Loucy (cell line): ENCODE measurements around the gene ARID1B.

ENCODE experiments used
- H2AFZ ChIP-seq: fragments of 200-600 bp; sonication (generic); 2 replicates; pipeline ENCODE4 v1.6.0; 2016; ENCODE audit warnings: antibody characterized with exemption, mild to moderate bottlenecking, low read length, moderate library complexity
- H3F3A ChIP-seq: fragments of 200-600 bp; 2 replicates; pipeline ENCODE4 v1.6.0; 2016; ENCODE audit warnings: antibody characterized with exemption, low read depth, mild to moderate bottlenecking
- H3K27me3 ChIP-seq: fragments of 200-600 bp; sonication (generic); 2 replicates; pipeline ENCODE4 v1.6.1; 2014; ENCODE audit warnings: low read length, mild to moderate bottlenecking; ENCODE audit not compliant: insufficient read depth, poor library complexity, severe bottlenecking
- H3K36me3 ChIP-seq: fragments of 200-600 bp; sonication (generic); 2 replicates; pipeline ENCODE4 v1.6.1; 2016; ENCODE audit warnings: low read length; ENCODE audit not compliant: insufficient read depth
- H3K4me1 ChIP-seq: fragments of 200-600 bp; sonication (generic); 2 replicates; pipeline ENCODE4 v1.5.1; 2014; ENCODE audit warnings: low read length, mild to moderate bottlenecking; ENCODE audit not compliant: insufficient read depth, poor library complexity, severe bottlenecking
- H3K4me2 ChIP-seq: fragments of 200-600 bp; sonication (generic); 2 replicates; pipeline ENCODE4 v1.6.0; 2014; ENCODE audit warnings: antibody characterized with exemption, low read length, low read depth, mild to moderate bottlenecking; ENCODE audit not compliant: poor library complexity, severe bottlenecking
- H3K4me3 ChIP-seq: fragments of 200-600 bp; sonication (generic); 2 replicates; pipeline ENCODE4 v1.5.1; 2014; ENCODE audit warnings: low read length, mild to moderate bottlenecking, mixed read lengths; ENCODE audit not compliant: poor library complexity, severe bottlenecking
- H3K79me2 ChIP-seq: fragments of 200-600 bp; sonication (generic); 2 replicates; pipeline ENCODE4 v1.6.1; 2014; ENCODE audit warnings: low read length; ENCODE audit not compliant: insufficient read depth
- H3K9ac ChIP-seq: fragments of 200-600 bp; sonication (generic); 2 replicates; pipeline ENCODE4 v1.6.0; 2014; ENCODE audit warnings: mild to moderate bottlenecking, low read depth, low read length, moderate library complexity; ENCODE audit not compliant: poor library complexity, severe bottlenecking
- H3K9me2 ChIP-seq: fragments of 200-600 bp; sonication (generic); replicated peaks from 2 replicates; pipeline ENCODE4 v1.6.1; 2016; ENCODE audit warnings: low read depth, low read length, mixed read lengths
- H3K9me3 ChIP-seq: fragments of 200-600 bp; sonication (generic); 2 replicates; pipeline ENCODE4 v1.6.1; 2014; ENCODE audit warnings: mild to moderate bottlenecking, antibody characterized with exemption, low read length, low read depth; ENCODE audit not compliant: insufficient read depth
- H4K20me1 ChIP-seq: fragments of 200-600 bp; sonication (generic); 2 replicates; pipeline ENCODE4 v1.6.0; 2014; ENCODE audit warnings: antibody characterized with exemption, low read length, mild to moderate bottlenecking; ENCODE audit not compliant: insufficient read depth, poor library complexity, severe bottlenecking
- CTCF ChIP-seq: fragments of 200-600 bp; sonication (generic); conservative IDR thresholded peaks from 2 replicates; pipeline ENCODE4 v1.5.1; 2014; ENCODE audit warnings: mild to moderate bottlenecking, antibody characterized with exemption, low read length
- EZH2phosphoT487 ChIP-seq: fragments of 200-600 bp; IDR thresholded peaks from 2 replicates; pipeline ENCODE4 v1.6.1; 2018; ENCODE audit warnings: antibody characterized with exemption, mild to moderate bottlenecking, moderate library complexity, borderline replicate concordance

ARID1B gene

GRCh38 chr6:156978948-156979347 lies 201.8 kb downstream of the ARID1B start:
- Histone ChIP-seq H4K20me1 (peaks cover 44% of the 10 kb centered on the region), H3K9me2 (no peaks in the 10 kb centered on the region), H3K4me3 (no peak overlapping the region), H3K4me2 (no peak overlapping the region), H3K9me3 (no peaks in the 10 kb centered on the region), H3K36me3 (no peaks in the 10 kb centered on the region), H3K9ac (no peak overlapping the region), H2AFZ (no peak overlapping the region), H3F3A (no peaks in the 10 kb centered on the region), H3K79me2 (peaks cover 100% of the 10 kb centered on the region), H3K4me1 (peaks cover 50% of the 10 kb centered on the region), H3K27me3 (no peaks in the 10 kb centered on the region)
- no peak for TF ChIP-seq EZH2phosphoT487
- TF ChIP-seq CTCF = no peak

DNA sequence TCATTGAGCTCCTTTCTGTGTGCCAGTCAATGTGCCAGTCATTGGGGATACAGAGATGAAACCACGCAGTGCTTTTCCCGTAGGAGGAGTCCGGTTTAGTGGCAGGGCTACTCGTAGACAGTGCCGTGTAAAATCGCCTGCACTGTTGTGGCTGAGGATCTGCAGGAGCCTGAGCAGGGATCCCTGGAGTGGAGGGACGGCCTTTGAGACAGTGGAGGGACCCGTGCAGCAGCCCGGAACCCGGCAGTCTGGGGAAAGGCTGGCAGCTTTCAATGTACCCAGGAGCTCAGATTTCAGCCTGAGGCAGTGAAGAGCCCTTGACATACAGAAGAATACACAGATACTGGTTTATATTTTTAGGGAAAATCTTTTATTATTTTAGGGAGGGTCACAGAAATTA lies 203.3 kb downstream of the ARID1B start:
- peaks cover 40% of the 10 kb centered on the region for H3K4me1 ChIP-seq

DNA sequence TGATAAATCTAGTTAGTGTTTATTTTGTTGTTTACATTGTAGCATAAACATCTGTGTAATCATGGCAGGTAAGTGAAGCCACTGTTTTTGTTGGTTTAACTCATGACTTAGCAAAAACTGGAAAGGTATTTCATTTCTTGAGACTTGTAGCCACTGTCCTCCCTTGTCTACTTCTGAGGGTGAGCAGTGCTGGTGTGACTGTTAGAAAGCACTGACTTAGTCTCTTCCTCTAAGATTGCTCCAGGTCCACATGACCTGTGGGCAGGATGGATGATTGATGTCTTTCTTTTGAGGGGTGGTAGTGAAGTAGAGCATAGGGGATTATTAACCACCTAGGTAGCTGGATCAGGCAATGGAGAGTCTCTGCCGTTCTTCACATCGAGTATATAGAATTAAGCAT lies 203.8 kb downstream of the ARID1B start:
- Histone ChIP-seq H3K9ac (no peak overlapping the region), H3K9me2 (no peaks in the 10 kb centered on the region), H3K27me3 (no peaks in the 10 kb centered on the region), H3K4me1 (peaks cover 36% of the 10 kb centered on the region), H3K9me3 (no peaks in the 10 kb centered on the region), H3K4me3 (no peak overlapping the region), H4K20me1 (peaks cover 49% of the 10 kb centered on the region), H3F3A (no peaks in the 10 kb centered on the region), H3K36me3 (no peaks in the 10 kb centered on the region), H3K79me2 (peaks cover 100% of the 10 kb centered on the region), H3K4me2 (no peak overlapping the region), H2AFZ (no peak overlapping the region)
- TF ChIP-seq EZH2phosphoT487 = no peak
- no peak for TF ChIP-seq CTCF

More for the DNA sequence above, 203.3 kb downstream of the ARID1B start:
- peaks cover 46% of the 10 kb centered on the region for H4K20me1 ChIP-seq
- TF ChIP-seq EZH2phosphoT487 = no peak
- no peak for TF ChIP-seq CTCF
- no peak overlapping the region for H2AFZ ChIP-seq
- H3K4me2 ChIP-seq = no peak overlapping the region
- H3K79me2 ChIP-seq = peaks cover 100% of the 10 kb centered on the region
- H3F3A ChIP-seq = no peaks in the 10 kb centered on the region
- no peaks in the 10 kb centered on the region for H3K36me3 ChIP-seq
- H3K9ac ChIP-seq = no peak overlapping the region
- no peaks in the 10 kb centered on the region for H3K9me3 ChIP-seq
- H3K27me3 ChIP-seq = no peaks in the 10 kb centered on the region
- no peaks in the 10 kb centered on the region for H3K9me2 ChIP-seq
- no peak overlapping the region for H3K4me3 ChIP-seq
